H1 (cell line): ENCODE measurements around the gene VOPP1. TPM values are rescaled to one million over a fixed set of nuclear protein-coding genes. Genes with fewer than 3 reads are reported as not detected.

Experiments
- CTCF ChIA-PET: fragments of 300-600 bp; sonication (Branson Sonifier 250); formaldehyde crosslinking; loops from one replicate; lab custom pipeline; 2021; ENCODE audit not compliant: partially characterized antibody; lab: Charles Lee
- POLR2A ChIA-PET: fragments of 300-600 bp; sonication (Branson Sonifier 250); formaldehyde crosslinking; loops from one replicate; lab custom pipeline; 2021; ENCODE audit warnings: inconsistent platforms; ENCODE audit not compliant: partially characterized antibody; lab: Charles Lee
- DNase-seq, 2 experiments: peaks; one replicate each; pipeline versions ENCODE4 v3.0.0 to v3.0.0-alpha.2; 2010 to 2022; ENCODE audit warnings: low spot score in 2 of 2, low read depth in 1 of 2, mixed read lengths in 1 of 2
- FAIRE-seq: peaks from 2 replicates; lab custom pipeline; 2011; peaks lifted over from hg19 to GRCh38; lab: Jason Lieb, UNC
- H2AFZ ChIP-seq: 2 replicates; pipeline ENCODE4 v1.8.1; 2012; ENCODE audit warnings: low read length, inconsistent platforms
- H2AK5ac ChIP-seq: 2 replicates; pipeline ENCODE4 v1.6.1; 2013; ENCODE audit warnings: low read depth, low read length
- H2BK120ac ChIP-seq: replicated peaks from 2 replicates; pipeline ENCODE3; 2013; ENCODE audit warnings: low read depth, low read length, inconsistent platforms
- H2BK12ac ChIP-seq: 2 replicates; pipeline ENCODE4 v1.6.1; 2013; ENCODE audit warnings: low read depth, low read length
- H2BK15ac ChIP-seq: 2 replicates; pipeline ENCODE4 v1.6.1; 2013; ENCODE audit warnings: low read length
- H2BK20ac ChIP-seq: 2 replicates; pipeline ENCODE4 v1.6.1; 2013; ENCODE audit warnings: low read length
- H2BK5ac ChIP-seq: 2 replicates; pipeline ENCODE4 v1.6.1; 2013; ENCODE audit warnings: low read depth, low read length
- H3K14ac ChIP-seq: 2 replicates; pipeline ENCODE4 v1.6.1; 2013; ENCODE audit warnings: inconsistent platforms; ENCODE audit not compliant: insufficient read length
- H3K18ac ChIP-seq: 2 replicates; pipeline ENCODE4 v1.6.1; 2013; ENCODE audit warnings: low read length; ENCODE audit errors: extremely low read depth
- H3K23ac ChIP-seq: 2 replicates; pipeline ENCODE4 v1.6.1; 2013; ENCODE audit warnings: inconsistent platforms; ENCODE audit not compliant: insufficient read length
- H3K23me2 ChIP-seq: 2 replicates; pipeline ENCODE4 v1.6.1; 2013; ENCODE audit warnings: low read depth, low read length
- H3K27ac ChIP-seq: 2 replicates; pipeline ENCODE4 v1.6.1; 2011; ENCODE audit warnings: low read depth, low read length, inconsistent platforms
- H3K27me3 ChIP-seq, 4 experiments: replicated peaks in 1 of 4; 1 replicate in 1 of 4; 2 replicates in 3 of 4; pipeline versions ENCODE4 v1.6.1 to v1.8.1; 2011 to 2013; ENCODE audit warnings: low read length in 3 of 4, mild to moderate bottlenecking in 3 of 4, inconsistent platforms in 2 of 4, mixed read lengths in 2 of 4, moderate library complexity in 1 of 4; ENCODE audit not compliant: control insufficient read depth in 3 of 4, insufficient read depth in 3 of 4; ENCODE audit errors: extremely low read depth in 1 of 4
- H3K36me3 ChIP-seq, 4 experiments: 2 replicates each; pipeline versions ENCODE4 v1.6.1 to v1.8.1; 2011 to 2013; ENCODE audit warnings: mild to moderate bottlenecking in 4 of 4, low read length in 3 of 4, moderate library complexity in 2 of 4, control low read depth in 1 of 4, inconsistent platforms in 1 of 4; ENCODE audit not compliant: insufficient read depth in 4 of 4, control insufficient read depth in 2 of 4
- H3K4ac ChIP-seq: replicated peaks from 2 replicates; pipeline ENCODE3; 2013; ENCODE audit warnings: low read length, low read depth, mixed read lengths, inconsistent platforms; ENCODE audit not compliant: insufficient read length
- H3K4me1 ChIP-seq, 4 experiments: replicated peaks in 1 of 4; 1 replicate in 1 of 4; 2 replicates in 3 of 4; pipeline versions ENCODE4 v1.6.1 to v1.8.1; 2011 to 2013; ENCODE audit warnings: low read length in 3 of 4, inconsistent platforms in 2 of 4, mixed read lengths in 1 of 4; ENCODE audit not compliant: insufficient read depth in 4 of 4, control insufficient read depth in 3 of 4
- H3K4me2 ChIP-seq, 2 experiments: 2 replicates each; pipeline versions ENCODE4 v1.6.1 to v1.8.1; 2011 to 2013; ENCODE audit warnings: low read depth in 2 of 2, low read length in 2 of 2, control low read depth in 1 of 2, inconsistent platforms in 1 of 2, mild to moderate bottlenecking in 1 of 2; ENCODE audit not compliant: insufficient read depth in 1 of 2
- H3K4me3 ChIP-seq, 4 experiments: fragments of 200-600, 300-600 bp in 1 of 4; sonication (generic), shearing (Covaris generic), sonication (Bioruptor Twin) in 1 of 4; 2 replicates each; pipeline versions ENCODE4 v1.5.1 to v1.8.1; 2011 to 2016; ENCODE audit warnings: low read length in 4 of 4, low read depth in 3 of 4, control low read depth in 2 of 4, inconsistent platforms in 2 of 4, mild to moderate bottlenecking in 2 of 4, mixed read lengths in 1 of 4, moderate library complexity in 1 of 4; ENCODE audit not compliant: insufficient read depth in 2 of 4; ENCODE audit errors: extremely low read depth in 1 of 4
- H3K56ac ChIP-seq: replicated peaks from 2 replicates; pipeline ENCODE3; 2013; ENCODE audit warnings: low read depth, mild to moderate bottlenecking, mixed read lengths, low read length, inconsistent platforms; ENCODE audit not compliant: insufficient read length
- H3K79me1 ChIP-seq: 2 replicates; pipeline ENCODE4 v1.6.1; 2013; ENCODE audit warnings: low read depth, low read length, control low read depth
- H3K79me2 ChIP-seq, 2 experiments: 2 replicates each; pipeline versions ENCODE4 v1.6.1 to v1.8.1; 2012 to 2013; ENCODE audit warnings: low read length in 2 of 2, mild to moderate bottlenecking in 2 of 2, inconsistent platforms in 1 of 2; ENCODE audit not compliant: insufficient read depth in 2 of 2, control insufficient read depth in 1 of 2
- H3K9ac ChIP-seq, 4 experiments: replicated peaks in 1 of 4; 1 replicate in 1 of 4; 2 replicates in 3 of 4; pipeline versions ENCODE4 v1.6.1 to v1.8.1; 2011 to 2013; ENCODE audit warnings: low read depth in 3 of 4, low read length in 3 of 4, control low read depth in 2 of 4, mild to moderate bottlenecking in 2 of 4, moderate library complexity in 2 of 4, inconsistent platforms in 1 of 4; ENCODE audit errors: extremely low read depth in 1 of 4
- H3K9me3 ChIP-seq, 2 experiments: 2 replicates each; pipeline versions ENCODE4 v1.6.1 to v1.8.1; 2012 to 2013; ENCODE audit warnings: mild to moderate bottlenecking in 2 of 2, moderate library complexity in 2 of 2, control low read depth in 1 of 2, inconsistent platforms in 1 of 2, low read depth in 1 of 2, low read length in 1 of 2, mixed read lengths in 1 of 2; ENCODE audit not compliant: insufficient read depth in 2 of 2
- H4K20me1 ChIP-seq, 2 experiments: replicated peaks in 1 of 2; 2 replicates each; pipeline versions ENCODE3 to v1.8.1; 2011 to 2013; ENCODE audit warnings: inconsistent platforms in 2 of 2, low read length in 2 of 2, mild to moderate bottlenecking in 1 of 2; ENCODE audit not compliant: insufficient read depth in 2 of 2, control insufficient read depth in 1 of 2
- H4K5ac ChIP-seq: 2 replicates; pipeline ENCODE4 v1.6.1; 2013; ENCODE audit warnings: low read length, low read depth, mixed read lengths, inconsistent platforms; ENCODE audit not compliant: insufficient read length
- H4K8ac ChIP-seq: 2 replicates; pipeline ENCODE4 v1.8.0; 2013; ENCODE audit warnings: mild to moderate bottlenecking, moderate library complexity, low read length, inconsistent platforms; ENCODE audit not compliant: insufficient read depth; ENCODE audit errors: extremely low read depth
- H4K91ac ChIP-seq: replicated peaks from 2 replicates; pipeline ENCODE3; 2013; ENCODE audit warnings: low read length, mixed read lengths, inconsistent platforms; ENCODE audit not compliant: insufficient read length
- CREB1 ChIP-seq: IDR thresholded peaks from 2 replicates; pipeline ENCODE4 v1.6.1; 2012; ENCODE audit warnings: inconsistent platforms
- JUND ChIP-seq: IDR thresholded peaks from 2 replicates; pipeline ENCODE4 v1.6.1; 2011; ENCODE audit warnings: mild to moderate bottlenecking, improper control_type of control experiment, low read length
- MAX ChIP-seq: IDR thresholded peaks from 2 replicates; pipeline ENCODE4 v1.6.1; 2012; ENCODE audit warnings: inconsistent platforms
- RXRA ChIP-seq: IDR thresholded peaks from 2 replicates; pipeline ENCODE4 v1.6.1; 2011; ENCODE audit warnings: low read depth, mild to moderate bottlenecking, low read length, moderate library complexity; ENCODE audit not compliant: insufficient read depth
- SP4 ChIP-seq: IDR thresholded peaks from 2 replicates; pipeline ENCODE4 v1.6.1; 2012; ENCODE audit warnings: low read length, inconsistent platforms
- TAF1 ChIP-seq: IDR thresholded peaks from 2 replicates; pipeline ENCODE4 v1.6.1; 2011; ENCODE audit warnings: mild to moderate bottlenecking, low read depth, low read length
- WGBS, 2 experiments: shearing (Covaris generic) in 1 of 2; methylation state at CpG; one replicate each; pipeline versions ENCODE4 v1.1.6 to v1.1.7; 2013 to 2015; ENCODE audit warnings: low lambda C conversion rate in 2 of 2, mixed read lengths in 2 of 2, inconsistent platforms in 1 of 2, low coverage in 1 of 2, missing lambda C conversion rate in 1 of 2; ENCODE audit not compliant: insufficient replicate concordance in 2 of 2, insufficient coverage in 1 of 2, insufficient read length in 1 of 2; ENCODE audit errors: extremely low coverage in 1 of 2, missing lambda C conversion rate in 1 of 2; 5-methylcytosine and 5-hydroxymethylcytosine counted together
- polyA plus RNA-seq, 7 experiments: library from polyadenylated mRNA; depleted of rRNA in 3 of 7; stranded (reverse) in 5 of 7; unstranded in 2 of 7; fragments of >200 nt in 5 of 7; fragments of 200-250 nt in 2 of 7; gene quantifications; 1 replicate in 5 of 7; 2 replicates in 1 of 7; 4 replicates in 1 of 7; pipeline versions ENCODE4 v1.2.1 to v1.2.3, GENCODE V29; 2011 to 2013; ENCODE audit warnings: missing spikeins in 2 of 7, mixed read lengths in 2 of 7
- total RNA-seq: library from RNA; stranded (reverse); fragmentation: NEBNext Ultra II Directional; extraction: Animal tissue kit (Norgen Biotek cat#: 25700); gene quantifications from 2 replicates; pipeline ENCODE4 v1.2.1, GENCODE V29; 2021

The VOPP1 gene
- total and polyA plus RNA-seq, 2 of the 8 experiments (the other 6 are each of a cell fraction or from before 2014, with no cell fraction given), result 44.7 to 83.0 TPM

GRCh38 chr7:55568613-55569268 is 3.6 kb downstream of the VOPP1 start:
- no peak overlapping the region for H4K5ac ChIP-seq
- ChIA-PET POLR2A (interaction anchor here (1.0 kb wide), 1 partner anchor 13 kb away, joined by 3 read pairs; no protein-coding TSS in a partner anchor), CTCF (interaction anchor here (0.8 to 1.5 kb wide), 5 partner anchors 9 to 23 kb away, joined by 3 to 5 read pairs (median 3); no protein-coding TSS in a partner anchor)
- H3K36me3 ChIP-seq, result no peaks in the 10 kb centered on the region
- no peak overlapping the region for H3K56ac ChIP-seq
- H3K4me1 ChIP-seq, result peaks cover 2 to 32% (median 27%) of the 10 kb centered on the region in 4 experiments; a peak in 5 of 7 replicates
- H3K18ac ChIP-seq, result no peak overlapping the region
- H3K9ac ChIP-seq, result no peak overlapping the region
- no peak overlapping the region for H4K8ac ChIP-seq
- H3K23me2 ChIP-seq, result peaks cover 8% of the 10 kb centered on the region
- no peaks in the 10 kb centered on the region for H3K9me3 ChIP-seq
- H2BK20ac ChIP-seq, result peak overlapping the region; percentile 21; the same call in 1 of the 2 replicates
- no peak overlapping the region for H3K4ac ChIP-seq
- no peak for FAIRE-seq
- H4K20me1 ChIP-seq, result peaks cover 0 to 8% of the 10 kb centered on the region in 2 experiments
- no peak overlapping the region for H2BK5ac ChIP-seq
- WGBS, 2 experiments, result 62% methylated on average over 4 of the region's 4 CpGs; no CpG with 5 or more reads in 1 of the 2 experiments
- H3K27me3 ChIP-seq, result peaks cover 0 to under 1% (median 0%) of the 10 kb centered on the region in 4 experiments; a peak in 2 of 7 replicates
- peaks cover 9 to 76% of the 10 kb centered on the region in 2 experiments for H3K79me2 ChIP-seq
- H4K91ac ChIP-seq, result no peak overlapping the region
- H2AFZ ChIP-seq, result no peak overlapping the region
- no peak for DNase-seq
- no peak overlapping the region for H2BK15ac ChIP-seq
- peaks cover 11% of the 10 kb centered on the region; the same call in 1 of the 2 replicates for H3K79me1 ChIP-seq
- H2AK5ac ChIP-seq, result 0 out of 2 replicates have a peak overlapping the region, but pooled peaks have one; percentile 59
- H3K14ac ChIP-seq, result no peak overlapping the region
- H2BK120ac ChIP-seq, result no peak overlapping the region
- H3K4me2 ChIP-seq, result peak overlapping the region in 1 of 2 experiments; percentile 9; a peak in 2 of 4 replicates
- H3K27ac ChIP-seq, result no peak overlapping the region
- TF ChIP-seq MAX, result no peak
- TF ChIP-seq JUND, result no peak
- no peak for TF ChIP-seq RXRA
- no peak for TF ChIP-seq TAF1
- no peak for TF ChIP-seq CREB1
- no peak for TF ChIP-seq SP4
- H2BK12ac ChIP-seq, result no peak overlapping the region
- no peak overlapping the region for H3K23ac ChIP-seq
- peak overlapping the region in 1 of 4 experiments; percentile 5; a peak in 1 of 8 replicates for H3K4me3 ChIP-seq
